ENCODE measurements around the gene DDX56.

DDX56 gene

DNA sequence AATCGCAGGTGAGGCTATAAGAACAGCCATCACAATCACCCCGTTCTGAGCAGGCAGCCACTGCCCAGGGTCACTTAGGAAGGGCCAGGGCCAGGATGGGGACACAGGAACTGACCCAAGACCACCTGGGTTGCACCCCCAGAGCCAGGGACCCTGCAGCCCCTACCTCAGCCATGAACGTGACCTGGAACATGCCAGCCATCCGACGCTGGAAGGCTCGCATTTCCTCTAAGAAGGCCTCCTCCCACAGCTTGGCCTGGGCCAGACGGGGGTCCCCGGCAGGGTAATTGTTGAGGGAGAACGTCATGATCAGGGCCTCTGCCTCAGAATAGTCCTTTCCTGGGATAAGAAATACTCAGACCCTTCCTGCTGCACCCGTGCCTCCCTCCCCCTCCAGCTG is 37.6 kb downstream of the DDX56 start:
- DNase-seq, result no peak

DNA sequence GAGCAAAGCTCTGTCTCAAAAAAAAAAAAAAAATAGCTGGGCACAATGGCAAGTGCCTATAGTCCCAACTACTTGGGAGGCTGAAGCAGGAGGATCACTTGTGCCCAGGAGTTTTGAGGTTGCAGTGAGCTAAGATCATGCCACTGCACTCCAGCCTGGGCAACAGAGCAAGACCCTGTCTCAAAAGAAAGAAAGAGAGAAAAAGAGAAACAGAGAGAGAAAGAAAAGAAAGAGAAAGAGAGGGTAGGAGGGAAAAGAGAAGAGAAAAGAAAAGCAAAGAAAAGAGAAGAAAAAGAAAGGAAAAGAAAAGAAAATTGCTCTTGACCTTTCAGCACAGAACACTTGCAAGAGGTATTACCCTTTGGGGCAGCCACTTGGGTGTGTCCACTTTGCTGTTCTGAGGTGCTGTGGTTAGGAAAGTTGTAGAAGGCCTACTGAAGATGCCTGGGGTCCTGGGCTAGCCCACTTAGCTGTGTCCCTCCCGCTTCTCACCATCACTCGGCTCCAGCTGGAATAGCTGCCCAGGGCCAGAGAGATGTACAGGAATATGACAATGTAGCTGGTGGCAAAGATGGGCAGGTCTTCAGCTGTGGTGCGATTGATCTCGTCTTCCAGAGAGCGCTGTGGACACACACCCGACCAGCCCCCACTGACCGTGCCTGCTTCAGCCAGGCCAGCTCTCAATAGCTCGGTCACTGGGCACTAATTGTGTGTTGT is 38.2 kb downstream of the DDX56 start:
- DNase-seq, result no peak

DNA sequence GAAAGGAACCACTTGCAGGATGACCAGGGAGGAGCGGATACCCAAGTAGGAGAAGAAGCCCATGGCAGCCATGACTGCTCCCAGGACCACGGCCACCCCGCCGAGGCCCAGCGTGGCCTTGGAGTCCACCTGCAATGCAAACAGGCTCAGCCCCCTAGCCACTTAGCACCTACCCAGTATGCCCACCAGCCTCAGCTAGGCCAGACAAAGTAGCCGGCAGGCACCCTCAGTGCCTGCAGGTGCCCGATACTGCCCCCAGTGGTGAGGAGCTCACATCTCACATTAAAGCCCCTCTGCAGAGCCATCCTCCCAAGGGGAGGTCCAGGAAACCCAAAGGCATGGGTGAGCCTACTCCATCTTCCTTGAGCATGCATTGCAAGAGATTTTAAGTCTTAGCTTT is 39.2 kb downstream of the DDX56 start:
- no peak for DNase-seq

DNA sequence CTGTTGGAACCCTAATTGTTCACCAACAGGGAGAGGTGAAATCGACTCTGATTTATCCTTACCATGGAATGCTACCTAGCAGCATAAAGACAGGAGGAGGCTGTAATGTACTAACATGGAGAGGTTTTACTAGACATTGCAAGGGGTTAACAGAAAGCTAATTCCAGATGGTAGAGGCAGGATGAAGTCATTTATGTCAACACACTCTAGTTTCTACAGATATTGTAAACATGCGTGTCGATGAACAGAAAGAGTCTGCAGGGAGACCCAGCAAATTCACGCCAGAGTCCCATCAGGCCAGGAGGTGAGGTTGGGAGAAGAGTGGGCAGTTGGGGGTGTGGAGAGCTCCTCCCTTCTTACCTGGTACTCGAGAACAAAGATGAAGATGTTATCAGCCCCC is 39.6 kb downstream of the DDX56 start:
- no peak for DNase-seq

DNA sequence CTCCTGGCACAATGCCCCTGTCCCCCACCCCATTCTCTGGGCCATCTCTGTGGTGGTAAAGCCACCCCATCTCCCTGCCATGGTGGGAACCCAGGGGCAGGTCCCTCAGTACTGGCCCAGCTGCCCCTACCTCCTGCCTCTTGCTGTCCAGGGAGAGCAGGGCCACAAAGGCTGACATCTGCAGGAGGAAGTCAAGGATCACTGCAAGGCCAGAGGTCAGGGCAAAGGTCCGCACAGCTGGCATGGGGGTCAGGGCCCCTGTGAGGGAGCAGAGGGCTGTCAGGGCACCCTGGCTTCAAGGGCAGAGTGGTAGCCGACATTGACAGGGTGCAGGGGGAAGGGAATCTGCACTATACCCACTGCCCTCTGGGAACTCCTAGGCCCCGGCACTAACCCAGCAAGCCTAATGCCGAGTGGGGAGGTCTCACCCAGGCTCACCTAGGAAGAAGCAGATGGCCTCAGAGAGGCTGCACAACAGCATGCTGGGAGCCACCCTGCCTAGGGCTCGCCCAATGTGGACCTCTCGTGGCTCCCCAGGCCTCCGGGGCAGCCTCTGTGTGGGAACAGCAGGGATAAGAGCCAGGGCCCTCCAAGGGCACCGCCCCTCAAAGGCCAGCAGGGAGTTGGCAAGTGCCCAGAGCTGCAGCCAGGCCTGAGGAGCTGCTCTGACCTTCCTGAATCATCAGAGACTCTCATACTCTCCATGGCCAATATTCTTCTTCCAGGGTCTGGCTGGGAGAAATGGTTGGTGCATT is 40.2 kb downstream of the DDX56 start:
- DNase-seq, result no peak

DNA sequence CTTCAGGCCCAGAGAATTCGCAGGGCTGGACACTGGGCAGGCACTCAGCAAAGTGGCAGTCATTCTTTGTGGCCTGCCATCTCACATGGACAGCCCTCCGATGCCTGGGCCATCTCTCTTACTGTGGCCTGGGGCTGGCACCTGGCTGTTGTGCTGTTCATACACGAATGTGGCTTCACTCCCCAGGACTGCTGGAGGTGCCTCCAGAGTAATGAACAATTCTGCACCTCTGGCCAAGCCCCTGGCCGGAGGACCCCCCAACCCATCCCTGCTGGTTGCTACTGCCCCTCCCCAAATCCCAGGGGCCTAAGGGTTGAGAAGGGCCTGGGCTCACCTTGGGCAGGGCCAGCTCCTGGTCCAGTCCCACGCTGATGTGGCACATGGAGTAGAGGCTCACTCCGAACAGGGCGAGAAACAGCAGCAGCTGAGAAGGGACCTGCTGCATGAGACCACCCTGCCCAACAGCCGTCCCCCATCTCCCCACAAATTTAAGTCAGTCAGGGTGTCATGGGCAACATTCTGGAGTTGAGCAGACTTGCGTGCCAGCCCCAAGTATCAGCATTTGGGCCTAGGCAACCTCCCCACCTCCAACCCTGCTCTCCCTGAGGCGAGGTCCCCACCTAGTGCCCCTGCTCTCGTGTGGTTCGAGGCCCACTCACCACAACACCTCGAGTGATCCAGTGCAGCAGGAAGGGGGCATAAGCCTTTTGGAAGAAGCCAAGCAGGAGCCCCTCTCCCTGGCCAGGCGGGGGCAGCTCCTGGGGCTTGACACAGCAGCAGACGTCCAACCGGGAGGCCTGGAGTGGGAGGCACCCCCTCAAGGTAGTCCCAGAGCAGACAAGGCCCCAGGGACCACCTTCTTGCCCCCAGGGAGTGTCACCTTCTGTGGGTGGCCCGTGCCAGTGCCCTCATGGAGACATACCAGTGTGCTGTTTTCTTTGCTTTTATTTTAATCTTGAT is 42.0 kb downstream of the DDX56 start:
- DNase-seq, result no peak

DNA sequence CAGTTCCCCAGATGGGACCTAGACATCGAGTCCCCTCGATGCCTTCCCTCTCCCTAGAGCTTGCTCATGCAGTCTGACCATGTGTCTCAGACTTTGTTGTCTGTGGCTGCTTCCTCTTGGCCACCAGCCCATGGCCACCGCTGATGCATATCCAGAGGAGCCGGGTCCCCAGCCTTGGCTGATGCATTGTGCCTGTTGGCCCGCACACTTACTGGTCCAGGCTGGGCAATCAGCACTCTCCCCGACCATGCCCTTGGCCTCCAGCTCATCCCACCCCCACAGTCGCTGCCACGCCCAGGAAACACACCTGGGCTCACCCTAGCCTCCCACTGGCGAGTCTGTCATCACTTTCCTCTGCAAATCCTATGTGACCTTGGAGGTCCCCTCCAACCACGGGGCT is 42.7 kb downstream of the DDX56 start:
- DNase-seq, result no peak

DNA sequence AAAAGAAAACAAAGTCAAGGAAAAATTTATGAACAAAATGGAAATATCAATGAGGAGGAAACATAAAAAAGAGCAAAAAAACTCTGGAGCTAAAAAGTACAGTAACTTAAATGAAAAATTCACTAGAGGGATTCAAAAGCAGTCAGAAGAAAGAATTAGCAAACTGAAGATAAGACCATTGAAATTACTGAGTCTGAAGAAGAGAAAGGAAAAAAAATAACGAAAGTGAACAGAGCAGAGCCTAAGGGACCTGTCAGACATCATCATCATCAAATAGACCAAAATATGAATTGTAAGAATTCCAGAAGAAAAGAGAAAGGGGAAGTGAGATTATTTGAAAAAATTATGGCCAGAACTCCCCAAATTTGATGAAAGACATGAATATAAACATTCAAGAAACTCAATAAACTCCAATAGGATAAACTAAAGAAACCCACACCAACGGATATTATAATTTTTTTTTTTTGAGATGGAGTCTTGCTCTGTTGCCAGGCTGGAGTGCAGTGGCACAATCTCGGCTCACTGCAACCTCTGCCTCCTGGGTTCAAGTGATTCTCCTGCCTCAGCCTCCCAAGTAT is 48.8 kb downstream of the DDX56 start:
- no peak for DNase-seq

DNA sequence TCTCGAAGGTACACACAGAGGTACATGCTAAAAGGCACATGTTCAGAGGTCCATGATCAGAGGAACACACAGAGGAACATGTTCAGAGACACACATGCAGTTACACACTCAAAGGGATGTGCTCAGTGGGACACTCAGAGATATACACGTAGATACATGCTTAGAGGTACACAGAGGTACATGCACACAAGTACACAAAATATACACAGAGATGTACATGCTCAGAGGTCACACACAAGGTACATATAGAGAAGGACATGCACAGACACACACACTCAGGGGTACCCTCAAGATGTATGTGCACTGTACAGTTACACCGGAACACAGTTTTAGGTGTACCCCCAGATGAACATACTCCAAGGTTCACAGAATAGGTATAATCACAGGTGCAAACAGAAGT is 51.4 kb downstream of the DDX56 start:
- no peak for DNase-seq

DNA sequence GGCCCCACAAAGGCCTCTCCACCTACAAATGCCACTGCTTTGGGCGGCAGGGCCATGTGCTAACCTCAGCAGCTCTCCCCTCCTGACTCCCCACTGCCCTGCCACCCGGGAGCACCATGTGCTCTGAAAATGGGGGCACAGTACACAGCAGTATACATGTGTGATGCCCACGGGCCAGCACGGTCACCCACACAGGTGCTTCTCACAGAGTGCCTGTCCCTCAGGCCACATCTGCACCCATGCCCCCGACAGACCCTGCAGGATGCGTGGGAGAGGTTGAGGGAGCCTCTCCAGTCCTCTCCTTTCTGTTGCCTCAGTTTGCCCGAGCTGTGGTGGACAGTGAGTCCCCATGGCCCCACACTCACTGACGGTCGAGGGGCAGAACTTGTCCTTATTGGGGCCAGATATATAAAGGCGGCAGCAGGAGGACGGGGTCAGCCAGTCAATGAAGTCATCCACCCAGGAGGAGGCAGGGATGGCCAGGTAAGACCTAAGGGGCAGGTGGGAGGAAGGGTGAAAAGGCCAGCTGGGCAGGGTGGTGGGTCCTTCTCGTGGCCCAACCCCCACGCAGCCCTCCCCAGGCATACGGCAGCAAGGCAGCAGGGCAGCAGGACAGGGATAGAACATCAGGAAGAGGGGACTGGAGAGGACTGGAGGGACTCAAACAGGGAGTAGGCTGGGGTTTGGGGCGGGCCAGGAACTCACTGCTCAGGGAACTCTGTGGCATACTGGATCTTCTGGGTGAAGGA is 52.2 kb downstream of the DDX56 start:
- no peak for DNase-seq

DNA sequence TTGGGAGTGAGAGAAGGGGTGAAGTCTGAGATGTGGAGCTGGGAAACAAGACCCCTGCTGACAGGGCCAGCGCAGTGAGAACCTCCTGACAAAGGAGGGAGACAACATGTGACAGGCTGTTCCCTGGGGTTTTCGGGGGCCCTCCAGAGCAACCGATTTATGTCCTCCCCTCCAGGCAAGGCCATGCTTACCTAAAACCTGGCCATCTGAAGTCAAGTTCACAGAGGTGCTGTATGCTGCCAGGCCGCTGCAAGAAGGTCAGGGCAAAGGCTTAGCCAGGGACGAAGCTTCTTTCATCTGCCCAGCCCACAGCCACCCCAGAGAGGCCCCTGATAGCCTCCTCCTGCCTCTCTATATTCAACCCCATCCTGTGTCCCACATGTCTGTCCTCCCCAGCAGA is 53.1 kb downstream of the DDX56 start:
- DNase-seq, result no peak

DNA sequence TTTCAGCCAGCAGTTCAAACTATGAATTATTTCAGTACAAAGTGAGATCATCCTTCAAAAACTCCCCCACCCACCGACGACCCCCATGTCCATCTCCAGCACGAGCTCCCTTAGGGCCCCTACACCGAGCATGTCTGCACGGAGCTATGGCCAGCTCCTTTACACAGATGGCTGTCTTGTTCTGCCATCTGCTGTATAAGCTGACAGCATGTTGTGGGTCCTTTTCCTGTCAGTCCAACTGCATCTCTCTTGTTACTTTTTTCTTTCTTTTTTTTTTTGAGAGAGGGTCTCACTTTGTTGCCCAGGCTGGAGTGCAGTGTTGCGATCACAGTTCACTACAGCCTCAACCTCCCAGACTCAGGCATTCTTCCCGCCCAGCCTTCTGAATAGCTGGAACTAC is 54.2 kb downstream of the DDX56 start:
- DNase-seq, result no peak

DNA sequence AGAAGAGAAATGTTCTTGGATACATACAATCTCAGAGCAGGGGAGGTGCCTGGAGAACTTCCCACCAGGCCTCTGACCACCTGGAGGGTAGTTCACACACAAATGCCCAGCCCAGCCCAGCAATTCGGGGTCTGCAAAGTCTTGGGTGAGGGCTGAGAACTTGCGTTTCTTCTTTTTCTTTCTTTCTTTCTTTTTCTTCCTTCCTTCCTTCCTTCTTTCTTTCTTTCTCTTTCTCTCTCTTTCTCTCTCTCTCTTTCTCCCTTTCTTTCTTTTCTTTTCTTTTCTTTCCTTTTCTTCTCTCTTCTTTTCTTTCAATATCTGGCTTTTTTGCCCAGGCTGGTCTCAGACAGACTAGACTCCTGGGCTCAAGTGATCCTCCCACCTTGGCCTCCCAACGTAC is 54.9 kb downstream of the DDX56 start:
- no peak for DNase-seq

DNA sequence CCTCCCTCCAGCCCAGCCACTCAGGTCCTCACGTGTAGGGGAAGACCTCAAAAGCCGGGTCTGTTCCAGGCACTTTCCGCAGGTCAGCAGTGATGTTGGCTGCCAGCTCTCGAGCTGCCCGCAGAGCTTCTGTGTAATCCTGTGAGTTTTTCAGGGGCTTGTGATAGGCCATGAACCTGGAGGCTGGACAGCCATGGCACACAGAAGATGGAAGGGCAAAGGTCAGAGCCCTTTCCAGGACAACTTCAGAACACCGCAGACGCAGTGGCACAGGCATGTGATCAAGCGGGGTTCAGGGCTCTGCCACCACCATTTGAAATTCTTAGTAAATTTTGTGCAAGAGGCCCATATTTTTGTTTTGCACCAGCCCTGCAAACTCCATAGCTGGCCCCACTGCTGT is 56.5 kb downstream of the DDX56 start:
- DNase-seq, result no peak
